Kidney capillary endothelial cell (primary cell): ENCODE data around the gene NRXN3.

Source experiments
- DNase-seq: peaks from one replicate; pipeline ENCODE4 v3.0.0-alpha.2; 2018; ENCODE audit warnings: low spot score

NRXN3 gene

GRCh38 chr14:79357307-79357706 is 1187.1 kb downstream of the NRXN3 start:
- DNase-seq, result no peak

- no peak for DNase-seq
Measured at GRCh38 chr14:79363291-79363690, 1193.1 kb downstream of the NRXN3 start.

- peak; percentile 57 for DNase-seq
Measured at GRCh38 chr14:79369359-79370332, 1199.5 kb downstream of the NRXN3 start.

DNA sequence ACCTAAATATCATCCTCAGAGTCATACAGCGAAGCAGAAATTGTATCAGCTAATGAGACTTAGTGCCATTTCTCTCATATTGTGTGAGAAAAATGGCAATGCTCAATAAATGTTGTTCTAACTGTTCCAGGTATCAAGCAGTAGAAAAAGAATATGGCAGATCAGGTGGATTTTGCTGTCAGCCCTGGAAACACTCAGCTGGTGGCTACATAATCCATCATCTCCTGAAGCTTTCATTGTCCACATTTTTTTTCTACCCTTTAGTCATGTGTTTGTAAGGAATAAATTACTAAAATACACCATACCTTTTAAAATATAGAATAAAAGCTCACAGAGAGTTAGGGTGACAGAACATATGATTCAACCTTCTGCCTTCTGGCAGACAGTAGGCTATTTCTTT is 1200.8 kb downstream of the NRXN3 start:
- no peak for DNase-seq

DNA sequence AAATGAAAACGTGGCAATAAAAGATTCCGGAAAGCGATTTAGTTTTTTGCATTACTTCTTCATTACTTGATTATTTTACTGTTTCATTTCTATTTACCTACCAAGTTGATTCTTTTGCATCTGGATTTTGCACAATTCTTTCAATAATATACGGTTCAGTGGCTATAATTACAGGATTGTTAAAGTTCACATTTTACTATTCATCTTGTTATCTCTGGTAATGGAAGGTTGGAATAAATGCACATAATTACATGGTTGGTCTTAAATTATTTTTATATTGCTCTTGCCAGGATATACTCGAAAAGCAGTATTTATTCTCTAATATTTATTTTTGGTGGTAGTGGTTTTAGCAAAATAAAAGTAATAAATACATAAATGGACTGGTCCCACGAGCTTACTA is 1203.3 kb downstream of the NRXN3 start:
- no peak for DNase-seq

GRCh38 chr14:79375356-79375755 is 1205.2 kb downstream of the NRXN3 start:
- no peak for DNase-seq

GRCh38 chr14:79376557-79376956 is 1206.4 kb downstream of the NRXN3 start:
- DNase-seq, result no peak

DNA sequence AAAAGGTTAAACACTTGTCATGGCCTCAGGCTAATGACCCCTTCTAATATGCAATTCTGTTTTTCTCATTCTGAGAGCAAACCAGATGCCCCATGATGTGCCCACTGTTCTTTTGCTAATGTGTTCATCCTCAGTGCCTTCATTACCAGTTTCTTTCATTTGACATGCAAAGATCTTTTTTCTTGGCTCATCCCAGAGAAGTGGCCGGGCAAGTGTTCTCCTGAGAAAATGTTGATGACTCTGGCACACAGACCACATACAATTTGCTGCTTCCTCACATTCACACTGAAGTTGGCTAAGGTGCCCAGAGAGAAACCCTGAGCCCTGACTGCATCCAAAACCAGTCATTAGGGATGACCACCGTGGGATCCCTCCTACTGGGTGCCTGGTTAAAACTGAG is 1207.8 kb downstream of the NRXN3 start:
- no peak for DNase-seq

DNA sequence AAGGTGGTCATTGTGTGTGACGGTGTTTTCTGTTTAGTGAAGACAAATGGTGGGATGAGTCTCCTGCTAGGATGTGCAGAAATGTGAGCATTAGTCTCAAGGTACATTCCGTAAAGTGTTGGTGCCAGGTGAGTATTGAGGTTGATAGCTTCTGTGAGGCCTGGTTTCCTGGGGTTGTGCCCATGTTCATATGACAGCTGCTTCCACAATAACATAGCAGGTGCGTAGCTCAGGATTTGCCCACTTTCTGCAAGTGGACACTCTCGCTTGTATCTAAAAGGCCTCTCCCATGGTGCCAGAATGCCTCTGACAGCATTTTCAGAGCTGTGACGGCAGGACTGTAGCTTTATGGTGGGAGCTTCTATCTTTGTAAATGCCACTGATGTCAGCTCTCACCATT is 1209.1 kb downstream of the NRXN3 start:
- DNase-seq, result no peak

- no peak for DNase-seq
Measured at GRCh38 chr14:79383031-79383430, 1212.9 kb downstream of the NRXN3 start.

GRCh38 chr14:79383475-79383874 is 1213.3 kb downstream of the NRXN3 start:
- DNase-seq, result no peak

DNA sequence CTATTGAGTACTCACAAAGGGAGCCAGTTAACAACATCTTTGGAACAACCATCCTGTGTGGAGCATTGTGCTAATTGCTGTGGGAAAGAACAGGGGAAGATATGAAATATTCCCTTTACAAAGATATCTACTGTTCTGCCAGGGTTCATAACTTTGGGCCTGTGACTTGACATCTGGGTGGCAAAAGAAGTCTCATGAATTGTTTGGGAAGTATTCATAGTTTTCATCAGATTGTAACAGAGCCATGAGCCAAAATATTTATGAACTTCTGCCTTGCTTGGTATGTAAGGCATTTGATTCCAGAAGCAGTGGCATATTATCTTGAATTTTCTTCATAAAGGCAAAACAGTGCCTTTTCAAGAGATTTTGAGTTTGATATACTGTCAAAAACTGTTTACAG is 1224.9 kb downstream of the NRXN3 start:
- no peak for DNase-seq

DNA sequence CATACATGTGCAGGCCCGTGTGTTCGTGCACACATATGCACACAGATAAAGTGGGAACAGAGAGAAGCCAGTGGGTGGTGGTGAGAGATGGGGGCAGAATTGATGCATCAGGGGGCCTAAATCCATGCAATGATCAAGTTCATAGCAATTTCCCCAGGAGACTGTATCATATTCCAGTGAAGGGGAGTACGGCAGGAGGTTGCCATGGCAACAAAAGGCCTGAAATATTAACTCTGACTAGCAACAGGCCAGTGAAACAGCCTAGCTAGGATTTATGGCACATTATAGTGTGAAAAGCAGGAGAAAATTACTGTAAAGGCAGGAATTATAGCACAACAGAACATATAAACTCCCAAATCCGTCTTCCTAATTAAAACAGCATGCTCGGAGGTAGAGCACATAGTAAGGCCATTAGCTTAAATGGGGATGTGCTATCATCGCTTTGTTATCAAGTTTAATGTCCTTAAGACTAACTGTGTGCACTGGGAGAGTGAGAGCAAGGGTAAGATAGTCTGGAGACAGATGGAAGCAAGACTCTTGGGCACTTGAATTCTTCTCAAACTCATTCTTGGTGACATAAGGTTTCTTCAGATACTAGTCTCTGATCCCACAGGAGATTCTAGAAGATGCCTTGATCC is 1234.8 kb downstream of the NRXN3 start:
- DNase-seq, result no peak

- no peak for DNase-seq
Measured at GRCh38 chr14:79405512-79405910, 1235.3 kb downstream of the NRXN3 start.

GRCh38 chr14:79407572-79407971 is 1237.4 kb downstream of the NRXN3 start:
- DNase-seq, result no peak

DNA sequence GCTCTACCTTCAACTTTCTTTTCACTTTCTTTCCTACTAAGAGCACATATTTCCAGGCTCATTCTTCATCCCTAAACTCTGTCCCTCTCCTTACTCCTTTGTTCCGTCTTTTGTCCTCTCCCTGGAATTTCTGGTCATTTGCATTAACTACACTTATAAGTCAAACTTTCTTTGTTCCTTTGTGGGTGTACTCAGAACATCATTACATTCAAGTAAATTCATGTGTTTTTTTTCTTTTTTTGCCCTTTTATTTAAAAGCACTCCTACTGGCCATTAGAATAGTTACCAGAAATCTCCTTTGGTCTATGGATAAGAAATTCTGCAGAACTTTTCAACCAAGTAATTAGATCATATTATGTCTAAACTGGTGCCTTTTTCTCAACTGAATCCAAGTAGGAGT is 1238.5 kb downstream of the NRXN3 start:
- DNase-seq, result no peak

- peak; percentile 82 for DNase-seq
Measured at GRCh38 chr14:79411403-79412174, 1241.4 kb downstream of the NRXN3 start.

DNA sequence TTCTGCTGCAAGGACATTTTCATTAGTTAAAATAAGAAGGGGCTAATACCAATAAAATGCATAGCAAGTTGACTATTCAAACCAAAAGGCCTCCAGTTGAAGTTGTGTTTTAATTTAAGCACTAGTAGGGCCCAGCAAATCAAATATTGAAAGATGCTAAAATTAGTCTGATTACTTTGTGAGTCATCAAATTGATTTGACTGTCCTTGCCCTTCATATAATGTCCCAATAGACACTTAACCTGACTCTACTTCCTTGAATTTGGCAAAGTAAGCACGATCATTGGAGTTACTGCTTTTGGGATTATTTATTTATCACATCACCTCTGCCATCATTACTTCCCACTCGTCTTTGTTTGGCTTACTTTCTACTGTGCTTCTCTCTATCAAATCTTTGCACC is 1242.6 kb downstream of the NRXN3 start:
- DNase-seq, result no peak

DNA sequence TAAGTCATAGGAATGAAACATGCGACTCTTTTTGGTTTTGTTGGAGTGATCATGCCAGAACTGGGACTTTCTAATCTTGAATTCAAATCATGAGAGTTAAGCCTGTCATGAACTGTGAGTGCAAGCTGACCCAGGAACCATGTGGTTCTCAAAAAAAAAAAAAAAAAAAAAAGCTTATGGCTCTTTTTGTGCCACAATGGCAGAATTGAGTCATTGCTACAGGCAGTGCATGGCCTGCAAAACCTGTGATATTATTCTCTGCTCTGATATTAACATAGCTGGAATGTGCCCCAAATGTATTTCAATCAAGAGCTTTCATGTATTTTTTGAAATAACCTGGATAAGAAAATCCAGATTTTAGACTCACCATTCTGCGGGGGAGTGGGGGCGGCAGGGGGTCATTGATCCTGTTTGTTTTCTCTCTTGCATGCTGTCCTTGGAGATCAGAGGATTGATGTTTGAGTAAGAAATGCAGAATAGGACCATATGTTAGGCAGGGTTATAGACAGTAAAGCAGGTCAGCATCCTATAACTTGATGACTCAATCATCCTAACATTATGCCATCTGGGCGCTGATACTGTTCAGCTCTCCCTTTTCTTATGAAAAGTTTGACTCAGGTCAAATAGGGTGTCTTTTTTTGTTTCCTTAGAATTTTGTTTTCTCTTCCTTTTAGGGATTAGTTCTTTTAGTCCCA is 1243.7 kb downstream of the NRXN3 start:
- DNase-seq, result no peak

GRCh38 chr14:79415726-79416125 is 1245.6 kb downstream of the NRXN3 start:
- no peak for DNase-seq

- peak; percentile 22 for DNase-seq
Measured at GRCh38 chr14:79417961-79418360, 1247.8 kb downstream of the NRXN3 start.
